ENCODE data around the gene TM9SF1.

Gene TM9SF1

GRCh38 chr14:24145690-24146452, 49.4 kb downstream of the TM9SF1 start:
- TF ChIP-seq ZFX (IDR thresholded peaks at IDR 0.05; ENCODE audit: borderline replicate concordance) (no peak), CTCF (IDR thresholded peaks at IDR 0.05) (no peak)
- peak overlapping the region; percentile 93 for H3K27ac ChIP-seq

- TF ChIP-seq CTCF (IDR thresholded peaks at IDR 0.05) (no peak), ZFX (IDR thresholded peaks at IDR 0.05; ENCODE audit: borderline replicate concordance) (no peak)
These were observed 50.0 kb downstream of the TM9SF1 start for GRCh38 chr14:24145219-24145618.

GRCh38 chr14:24144451-24144850, 50.8 kb downstream of the TM9SF1 start:
- TF ChIP-seq CTCF (IDR thresholded peaks at IDR 0.05) (no peak), ZFX (IDR thresholded peaks at IDR 0.05; ENCODE audit: borderline replicate concordance) (no peak)
- 0 out of 2 replicates have a peak overlapping the region, but pooled peaks have one; percentile 94 for H3K27ac ChIP-seq

More at GRCh38 chr14:24145219-24145618, 50.0 kb downstream of the TM9SF1 start:
- H3K27ac ChIP-seq = peak overlapping the region; percentile 93

DNA sequence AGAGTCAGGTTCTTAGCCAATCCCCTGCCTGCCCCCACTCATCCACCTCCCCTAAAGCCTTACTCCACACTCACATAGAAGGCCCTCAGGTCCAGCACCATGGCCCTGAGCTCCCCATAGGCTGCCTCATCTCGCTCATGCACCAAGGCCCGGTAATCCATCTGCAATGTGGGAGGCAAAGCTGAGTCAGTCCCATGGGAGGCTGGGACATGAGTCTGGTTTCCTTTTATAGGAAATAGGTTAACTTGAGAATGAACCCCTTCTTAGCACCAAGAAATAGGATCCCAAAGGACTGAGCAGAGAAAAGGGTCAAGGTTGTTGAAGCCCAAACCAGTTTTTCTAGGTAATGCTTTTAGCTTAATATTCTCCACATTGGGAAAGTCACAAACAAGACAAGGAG, 51.7 kb downstream of the TM9SF1 start:
- TF ChIP-seq CTCF (IDR thresholded peaks at IDR 0.05) (no peak), ZFX (IDR thresholded peaks at IDR 0.05; ENCODE audit: borderline replicate concordance) (no peak)
- peak overlapping the region; percentile 94; the same call in 1 of the 2 replicates for H3K27ac ChIP-seq

GRCh38 chr14:24141097-24141880, 54.0 kb downstream of the TM9SF1 start, which contains the start of gene EMC9:
Gene EMC9, minus strand, starts transcription at chr14:24141591. Its CDS starts 287 bp downstream, at chr14:24141304.
- TF ChIP-seq ZFX (IDR thresholded peaks at IDR 0.05; ENCODE audit: borderline replicate concordance) (no peak), CTCF (IDR thresholded peaks at IDR 0.05) (peak; percentile 48)

GRCh38 chr14:24139272-24139934, 55.8 kb downstream of the TM9SF1 start:
- H3K27ac ChIP-seq = peak overlapping the region; percentile 94
- TF ChIP-seq CTCF (IDR thresholded peaks at IDR 0.05) = no peak
- TF ChIP-seq ZFX (IDR thresholded peaks at IDR 0.05; ENCODE audit: borderline replicate concordance) = no peak

More at GRCh38 chr14:24141097-24141880, 54.0 kb downstream of the TM9SF1 start, which contains the start of gene EMC9:
- H3K27ac ChIP-seq = peak within 1 kb of the TSS; percentile 94

Data from 22Rv1 (cell line).